Measurements from ENCODE around the gene PSTPIP2. TPM values are rescaled to one million over a fixed set of nuclear protein-coding genes. Genes with fewer than 3 reads are reported as not detected.
A peak's percentile ranks its signal among the peaks of the same experiment; 100 is the strongest.
"Not testable (repeated sequence)": the region's sequence is repeated elsewhere in the genome, so short reads cannot be mapped to it uniquely, and the experiment has no call there.

Gene PSTPIP2
- total and polyA plus RNA-seq, 2 experiments from 2014 or later, result 1.4 to 2.6 TPM

DNA sequence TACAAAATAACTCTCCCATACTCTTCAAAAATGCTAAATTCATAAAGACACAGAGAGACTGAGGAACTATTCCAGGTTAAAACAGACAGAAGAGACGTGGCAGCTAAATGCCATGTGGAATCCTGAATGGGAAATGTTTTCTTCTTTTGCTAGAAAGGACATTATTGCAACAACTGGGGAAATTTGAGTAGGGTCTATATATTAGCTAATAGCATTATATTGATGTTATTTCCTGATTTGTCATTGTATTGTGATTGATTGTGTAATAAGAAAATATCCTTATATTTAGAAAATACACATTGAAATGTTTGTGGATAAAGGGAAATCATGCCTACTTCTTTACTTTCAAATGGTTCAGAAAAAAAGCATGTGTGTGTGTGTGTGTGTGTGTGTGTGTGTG lies 23.4 kb downstream of the PSTPIP2 start (continued):
- TF ChIP-seq, protein P1, sequence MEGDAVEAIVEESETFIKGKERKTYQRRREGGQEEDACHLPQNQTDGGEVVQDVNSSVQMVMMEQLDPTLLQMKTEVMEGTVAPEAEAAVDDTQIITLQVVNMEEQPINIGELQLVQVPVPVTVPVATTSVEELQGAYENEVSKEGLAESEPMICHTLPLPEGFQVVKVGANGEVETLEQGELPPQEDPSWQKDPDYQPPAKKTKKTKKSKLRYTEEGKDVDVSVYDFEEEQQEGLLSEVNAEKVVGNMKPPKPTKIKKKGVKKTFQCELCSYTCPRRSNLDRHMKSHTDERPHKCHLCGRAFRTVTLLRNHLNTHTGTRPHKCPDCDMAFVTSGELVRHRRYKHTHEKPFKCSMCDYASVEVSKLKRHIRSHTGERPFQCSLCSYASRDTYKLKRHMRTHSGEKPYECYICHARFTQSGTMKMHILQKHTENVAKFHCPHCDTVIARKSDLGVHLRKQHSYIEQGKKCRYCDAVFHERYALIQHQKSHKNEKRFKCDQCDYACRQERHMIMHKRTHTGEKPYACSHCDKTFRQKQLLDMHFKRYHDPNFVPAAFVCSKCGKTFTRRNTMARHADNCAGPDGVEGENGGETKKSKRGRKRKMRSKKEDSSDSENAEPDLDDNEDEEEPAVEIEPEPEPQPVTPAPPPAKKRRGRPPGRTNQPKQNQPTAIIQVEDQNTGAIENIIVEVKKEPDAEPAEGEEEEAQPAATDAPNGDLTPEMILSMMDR (conservative IDR thresholded peaks at IDR 0.05; ENCODE audit: low read depth in 2 of 2), result no peak
- no peak for TF ChIP-seq EZH2 (IDR thresholded peaks at IDR 0.05; ENCODE audit: low read depth, unreplicated experiment)
- TF ChIP-seq, protein P2, sequence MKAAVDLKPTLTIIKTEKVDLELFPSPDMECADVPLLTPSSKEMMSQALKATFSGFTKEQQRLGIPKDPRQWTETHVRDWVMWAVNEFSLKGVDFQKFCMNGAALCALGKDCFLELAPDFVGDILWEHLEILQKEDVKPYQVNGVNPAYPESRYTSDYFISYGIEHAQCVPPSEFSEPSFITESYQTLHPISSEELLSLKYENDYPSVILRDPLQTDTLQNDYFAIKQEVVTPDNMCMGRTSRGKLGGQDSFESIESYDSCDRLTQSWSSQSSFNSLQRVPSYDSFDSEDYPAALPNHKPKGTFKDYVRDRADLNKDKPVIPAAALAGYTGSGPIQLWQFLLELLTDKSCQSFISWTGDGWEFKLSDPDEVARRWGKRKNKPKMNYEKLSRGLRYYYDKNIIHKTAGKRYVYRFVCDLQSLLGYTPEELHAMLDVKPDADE (IDR thresholded peaks at IDR 0.05), result no peak

DNA sequence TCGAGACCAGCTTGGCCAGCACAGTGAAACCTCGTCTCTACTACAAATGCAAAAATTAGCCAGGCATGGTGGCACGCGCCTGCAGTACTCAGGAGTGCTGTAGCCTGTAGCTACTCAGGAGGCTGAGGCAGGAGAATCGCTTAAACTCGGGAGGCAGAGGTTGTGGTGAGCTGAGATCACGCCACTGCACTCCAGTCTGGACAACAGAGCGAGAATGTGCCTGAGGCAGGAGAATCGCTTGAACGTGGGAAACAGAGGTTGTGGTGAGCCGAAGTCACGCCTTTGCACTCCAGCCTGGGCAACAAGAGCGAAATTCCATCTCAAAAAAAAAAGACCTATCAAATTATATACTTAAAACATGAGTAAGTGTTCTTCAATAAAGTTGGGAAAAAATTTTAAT lies 24.7 kb downstream of the PSTPIP2 start:
- H3K36me3 Mint-ChIP-seq (ENCODE audit: low read depth); H3K27me3 Mint-ChIP-seq (ENCODE audit: insufficient read depth, low read depth, poor library complexity); H3K27me3 ChIP-seq (ENCODE audit: insufficient read depth): not testable (repeated sequence)

DNA sequence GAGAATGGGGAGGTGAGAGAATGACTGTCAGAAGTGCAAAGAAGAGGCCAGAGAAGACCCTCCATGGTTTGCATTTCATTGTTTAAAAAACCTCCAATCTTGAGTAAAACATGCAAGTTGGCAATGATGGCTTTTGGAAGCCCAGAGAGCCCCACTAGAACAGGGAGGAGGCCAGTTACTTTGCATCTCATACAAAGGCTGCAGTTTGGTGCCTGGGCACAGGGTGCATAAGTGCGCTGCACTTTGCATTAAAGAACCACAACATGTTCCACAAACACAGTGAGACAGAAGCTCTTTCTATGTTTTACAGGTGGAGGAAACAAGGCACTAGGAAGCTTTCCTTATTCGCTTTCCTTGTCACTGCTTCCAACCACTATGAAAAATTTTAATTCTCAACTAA lies 25.4 kb downstream of the PSTPIP2 start:
- no peak overlapping the region for H3K27ac Mint-ChIP-seq
- peaks cover 8% of the 10 kb centered on the region; the same call in 1 of the 2 replicates for H3K4me1 ChIP-seq (ENCODE audit: insufficient read depth)
- H3F3A ChIP-seq (replicated peaks; ENCODE audit: low read depth), result no peaks in the 10 kb centered on the region
- H3K27me3 Mint-ChIP-seq (ENCODE audit: insufficient read depth, low read depth, poor library complexity), result peaks cover 2% of the 10 kb centered on the region
- no peaks in the 10 kb centered on the region for H3K36me3 ChIP-seq (ENCODE audit: insufficient read depth)
- no peaks in the 10 kb centered on the region for H3K79me2 ChIP-seq (replicated peaks; ENCODE audit: insufficient read depth)
- H3K9me2 ChIP-seq (ENCODE audit: insufficient read depth), result no peaks in the 10 kb centered on the region
- no peak for DNase-seq (ENCODE audit: low spot score)
- H3K4me2 ChIP-seq, result no peak overlapping the region
- H3K27me3 ChIP-seq (ENCODE audit: insufficient read depth), result no peaks in the 10 kb centered on the region
- peaks cover 8% of the 10 kb centered on the region; the same call in 2 of the 3 replicates for H3K4me1 Mint-ChIP-seq
- no peak overlapping the region for H3K27ac ChIP-seq (ENCODE audit: low read depth)
- H4K20me1 ChIP-seq (replicated peaks; ENCODE audit: insufficient read depth), result no peaks in the 10 kb centered on the region
- H3K4me3 Mint-ChIP-seq, result no peak overlapping the region
- 0 out of 2 replicates have a peak overlapping the region, but pooled peaks have one; percentile 43 for H2AFZ ChIP-seq
- H3K4me3 ChIP-seq, result no peak overlapping the region
- H3K36me3 Mint-ChIP-seq (ENCODE audit: low read depth), result no peaks in the 10 kb centered on the region
- peak; percentile 26; the same call in 1 of the 3 replicates for ATAC-seq
- H3K9me3 Mint-ChIP-seq, result no peaks in the 10 kb centered on the region
- TF ChIP-seq ZNF331 (CRISPR knock-in tag; IDR thresholded peaks at IDR 0.05; ENCODE audit: low read depth), result no peak
- no peak for TF ChIP-seq EZH2phosphoT487 (IDR thresholded peaks at IDR 0.05; ENCODE audit: unreplicated experiment)
- TF ChIP-seq ZNF114 (CRISPR knock-in tag; IDR thresholded peaks at IDR 0.05), result no peak
- TF ChIP-seq, protein P2 (IDR thresholded peaks at IDR 0.05), result no peak
- no peak for TF ChIP-seq CREB1 (CRISPR knock-in tag; IDR thresholded peaks at IDR 0.05; ENCODE audit: low read depth)
- TF ChIP-seq, protein P1 (conservative IDR thresholded peaks at IDR 0.05; ENCODE audit: low read depth in 2 of 2), result no peak

More for the DNA sequence above, 24.7 kb downstream of the PSTPIP2 start:
- H3K9me3 Mint-ChIP-seq; H3K4me3 ChIP-seq; H3K4me1 ChIP-seq (ENCODE audit: insufficient read depth); H4K20me1 ChIP-seq (replicated peaks; ENCODE audit: insufficient read depth); H3F3A ChIP-seq (replicated peaks; ENCODE audit: low read depth); H3K4me1 Mint-ChIP-seq; H3K36me3 ChIP-seq (ENCODE audit: insufficient read depth); H3K4me3 Mint-ChIP-seq; H3K27ac ChIP-seq (ENCODE audit: low read depth); H3K4me2 ChIP-seq; H2AFZ ChIP-seq; H3K79me2 ChIP-seq (replicated peaks; ENCODE audit: insufficient read depth); H3K27ac Mint-ChIP-seq; H3K9me2 ChIP-seq (ENCODE audit: insufficient read depth); DNase-seq (ENCODE audit: low spot score); ATAC-seq: not testable (repeated sequence)
